CD4-positive, alpha-beta T cell treated with Interleukin-17A for 1 hour (primary cell): ENCODE results near the gene SUFU.
"Not testable (repeated sequence)": the region's sequence is repeated elsewhere in the genome, so short reads cannot be mapped to it uniquely, and the experiment has no call there.

ENCODE experiments used
- DNase-seq: peaks from one replicate; pipeline ENCODE4 v3.0.0-alpha.2; 2020

Gene SUFU

GRCh38 chr10:102503264-102504178 is at the start of gene SUFU:
TSS of gene SUFU (plus strand) at chr10:102503972. CDS start at chr10:102504153, 181 bp downstream.
- peak; percentile 99 for DNase-seq

GRCh38 chr10:102454662-102455487 is 48.9 kb upstream of the SUFU start:
- DNase-seq: not testable (repeated sequence)

- DNase-seq: no peak
These were observed 47.8 kb upstream of the SUFU start for GRCh38 chr10:102455893-102456471.

- no peak for DNase-seq
These were observed 46.1 kb upstream of the SUFU start for GRCh38 chr10:102457591-102458150.

DNA sequence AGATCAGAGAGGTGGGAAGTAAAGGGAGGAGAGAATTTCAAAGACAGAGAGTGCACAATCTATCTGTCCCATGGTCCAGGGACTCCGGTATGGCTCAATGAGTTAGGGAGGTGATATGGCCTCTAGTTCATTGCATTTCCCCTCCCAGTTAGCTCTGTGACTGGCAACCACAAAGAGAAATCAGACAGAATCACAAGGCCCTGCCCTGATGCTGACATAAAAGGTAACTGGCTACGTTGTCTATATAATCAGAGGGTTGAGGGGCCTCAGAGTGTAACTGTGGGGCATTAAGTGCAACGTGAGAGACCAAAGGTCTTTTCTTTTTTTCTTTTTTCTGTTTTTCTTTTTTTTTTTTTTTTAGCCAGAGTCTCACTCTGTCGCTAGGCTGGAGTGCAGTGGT is 45.1 kb upstream of the SUFU start:
- no peak for DNase-seq

- DNase-seq: no peak
These were observed 43.0 kb upstream of the SUFU start for GRCh38 chr10:102460836-102461186.

DNA sequence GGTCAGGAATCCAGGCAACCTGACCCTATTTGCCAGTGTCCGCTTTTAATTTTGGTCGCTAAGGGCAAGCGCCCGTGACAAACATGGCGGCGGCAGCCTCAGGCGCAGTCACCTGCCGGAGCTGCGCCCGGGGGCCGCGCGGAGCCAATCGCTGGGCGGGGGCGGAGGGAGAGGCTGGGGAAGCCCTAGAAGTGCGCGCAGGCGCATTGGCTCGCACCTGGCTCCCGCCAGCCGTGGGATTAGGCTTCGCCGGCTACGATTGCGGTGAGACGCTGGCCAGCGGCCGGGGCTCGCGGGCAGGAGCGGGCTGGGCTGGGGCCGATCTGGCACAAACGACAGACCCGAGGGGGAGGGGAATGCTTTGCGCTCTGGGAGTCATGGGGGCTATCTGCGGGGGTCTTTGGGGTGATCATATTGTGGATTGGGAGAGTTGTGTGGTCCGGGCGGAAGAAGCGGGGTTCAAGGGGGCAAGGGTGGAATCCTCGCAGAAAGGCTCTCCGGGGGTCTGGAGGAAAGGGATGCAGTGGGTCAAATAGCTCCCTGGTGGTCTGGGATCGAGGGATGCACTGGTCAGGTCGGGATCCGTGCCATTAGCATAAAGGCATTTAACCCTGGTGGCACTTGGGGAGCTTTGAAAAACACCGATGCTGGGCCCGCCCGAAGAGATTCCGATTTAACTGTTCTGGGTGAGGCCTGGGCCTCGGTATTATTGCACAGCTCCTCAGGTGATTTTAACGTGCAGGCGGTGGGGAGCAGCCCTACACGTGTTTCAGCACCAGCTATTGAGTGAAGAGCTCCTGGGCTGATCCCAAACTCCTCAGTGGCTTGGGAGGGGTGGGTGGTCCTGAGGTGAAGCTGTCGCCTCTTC is 42.4 kb upstream of the SUFU start:
- DNase-seq: peak; percentile 92

DNA sequence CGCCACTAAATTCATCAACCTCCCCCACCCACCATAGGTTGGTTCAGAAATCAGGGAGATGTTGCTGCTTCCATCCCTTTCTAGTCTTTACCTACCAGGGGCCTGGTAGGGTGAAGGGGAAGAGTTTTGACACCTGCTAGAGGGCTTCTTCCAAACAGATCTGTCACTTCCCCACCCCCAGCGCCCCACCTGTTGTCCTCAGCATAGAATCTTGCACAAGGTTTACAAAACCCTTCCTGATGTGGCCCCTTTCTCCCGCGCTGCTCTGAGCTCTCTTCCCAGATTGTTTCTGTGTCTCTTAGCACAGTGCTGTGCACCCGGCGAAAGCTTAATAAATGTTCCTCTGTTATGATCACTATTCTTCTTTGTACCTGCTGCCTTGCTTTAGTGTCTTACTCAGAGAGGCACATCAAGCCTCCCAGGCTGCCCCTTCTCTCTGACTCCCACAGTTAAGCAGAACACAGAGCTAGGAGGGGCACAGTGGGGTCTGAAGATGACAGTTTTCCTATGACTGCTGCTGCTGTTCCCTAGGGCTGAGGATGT is 41.2 kb upstream of the SUFU start:
- DNase-seq: no peak

DNA sequence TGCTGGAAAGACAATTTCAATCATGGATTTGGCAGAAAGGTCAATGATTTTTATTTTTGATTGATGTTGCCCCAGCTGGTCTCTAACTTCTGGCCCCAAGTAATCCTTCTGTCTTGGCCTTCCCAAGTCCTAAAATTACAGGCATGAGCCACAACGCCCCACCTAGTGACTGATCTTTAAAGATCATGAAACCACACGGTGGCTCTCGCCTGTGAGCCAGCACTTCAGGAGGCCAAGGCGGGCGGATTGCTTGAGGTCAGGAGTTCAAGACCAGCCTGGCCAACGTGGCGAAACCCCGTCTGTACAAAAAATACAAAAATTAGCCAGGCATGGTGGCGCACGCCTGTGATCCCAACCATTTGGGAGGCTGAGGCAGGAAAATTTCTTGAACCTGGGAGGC is 39.8 kb upstream of the SUFU start:
- DNase-seq: no peak

GRCh38 chr10:102465466-102465865 is 38.3 kb upstream of the SUFU start:
- no peak for DNase-seq

DNA sequence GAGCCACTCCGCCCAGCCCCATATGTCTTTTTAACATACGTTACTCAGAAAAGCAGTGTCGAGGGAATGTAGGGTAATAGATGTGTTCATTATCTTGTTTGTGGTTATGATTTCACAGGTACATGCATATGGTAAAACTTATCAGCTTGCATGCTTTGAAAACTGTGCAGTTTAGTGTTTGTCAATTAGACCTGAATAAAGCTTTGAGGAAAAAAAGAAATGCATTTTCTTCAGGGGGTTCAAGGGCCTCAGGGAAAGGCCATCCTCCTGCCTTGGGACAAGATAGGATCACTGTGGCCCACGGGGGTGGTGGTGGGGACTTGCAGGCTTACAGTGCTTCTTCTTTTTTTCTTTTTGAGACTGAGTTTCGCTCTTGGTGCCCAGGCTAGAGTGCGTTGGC is 36.5 kb upstream of the SUFU start:
- no peak for DNase-seq

DNA sequence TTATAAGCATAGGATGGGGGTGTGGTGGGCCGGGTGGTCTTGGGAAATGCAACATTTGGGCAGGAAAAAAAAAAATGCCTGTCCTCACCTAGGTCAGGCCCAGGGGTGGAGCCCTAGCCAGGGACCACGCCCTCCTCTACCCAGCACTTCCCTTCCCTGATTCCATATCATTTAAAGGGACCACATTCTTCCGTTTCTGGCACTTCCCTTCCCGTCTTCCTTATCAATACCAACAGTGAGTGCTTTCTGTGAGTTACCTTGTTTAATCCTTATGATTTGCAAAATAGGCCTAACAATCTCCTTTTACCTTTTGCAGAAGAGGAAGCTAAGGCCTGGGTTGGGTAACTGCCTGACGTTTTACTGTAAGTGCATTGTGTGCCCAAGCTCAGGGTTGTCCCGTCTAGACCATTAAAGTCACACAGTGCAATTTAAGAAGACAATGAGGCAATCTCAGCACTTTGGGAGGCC is 35.8 kb upstream of the SUFU start:
- DNase-seq: no peak

GRCh38 chr10:102468683-102469082 is 35.1 kb upstream of the SUFU start:
- DNase-seq: no peak

- no peak for DNase-seq
These were observed 32.9 kb upstream of the SUFU start for GRCh38 chr10:102470579-102471546.

DNA sequence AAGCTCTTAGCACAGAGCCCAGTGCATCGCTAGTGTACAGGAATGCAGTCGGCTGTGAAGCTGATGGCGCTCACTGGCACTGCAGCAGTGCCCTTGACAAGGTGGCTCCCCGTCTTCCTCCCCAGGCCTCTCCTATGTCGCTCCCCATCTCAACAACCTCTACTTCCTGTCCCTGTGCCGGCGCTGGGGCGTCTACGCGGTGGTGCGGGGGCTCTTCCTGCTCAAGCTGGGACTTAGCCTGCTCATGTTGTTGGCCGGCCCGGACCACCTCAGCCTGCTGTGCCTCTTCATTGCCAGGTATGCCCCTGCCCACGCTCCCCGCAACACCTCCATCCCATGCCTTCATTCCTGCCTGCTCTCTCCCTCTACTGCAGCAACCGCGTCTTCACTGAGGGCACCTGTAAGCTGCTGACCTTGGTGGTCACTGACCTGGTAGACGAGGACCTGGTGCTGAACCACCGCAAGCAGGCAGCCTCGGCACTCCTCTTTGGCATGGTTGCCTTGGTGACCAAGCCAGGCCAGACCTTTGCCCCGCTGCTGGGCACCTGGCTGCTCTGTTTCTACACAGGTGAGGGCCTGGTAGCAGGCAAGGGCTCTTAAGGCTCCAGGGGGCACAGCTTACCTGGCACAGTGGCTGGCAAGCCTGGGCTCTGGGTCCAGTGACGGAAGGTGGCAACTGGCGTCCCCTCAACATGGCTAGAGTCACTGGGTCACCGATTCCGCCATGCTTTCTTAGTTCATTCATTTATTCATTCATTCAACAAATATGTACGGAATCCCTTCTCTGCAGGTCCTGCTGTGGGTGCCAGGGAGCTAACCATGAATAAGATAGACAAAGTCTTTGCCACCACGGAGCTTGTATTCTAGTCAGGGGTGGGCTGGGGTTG is 30.1 kb upstream of the SUFU start:
- DNase-seq: peak; percentile 27

GRCh38 chr10:102475451-102476040 is 28.2 kb upstream of the SUFU start:
- no peak for DNase-seq

- peak; percentile 7 for DNase-seq
These were observed 27.2 kb upstream of the SUFU start for GRCh38 chr10:102476466-102477141.

DNA sequence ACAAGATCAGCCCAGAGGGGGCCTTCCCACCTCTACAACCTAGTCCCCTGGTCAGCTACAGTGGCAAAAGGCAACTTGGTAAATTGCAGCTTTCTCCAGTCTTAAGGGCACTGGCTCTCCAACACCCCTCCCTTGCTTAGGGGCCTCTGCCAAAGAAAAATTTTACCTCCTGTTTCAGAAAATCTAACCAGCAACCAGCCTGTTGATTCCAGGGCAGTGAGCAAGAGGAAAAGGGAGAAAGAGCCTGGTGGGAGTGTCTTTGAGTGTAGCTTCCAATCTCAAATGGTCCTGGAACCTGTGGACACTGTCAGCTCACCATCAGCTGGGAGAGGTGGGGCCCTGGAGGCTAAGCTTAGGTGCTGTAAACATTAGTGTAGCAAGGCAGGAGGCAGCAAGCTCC is 24.1 kb upstream of the SUFU start:
- DNase-seq: peak; percentile 6
